OCI-LY7 (cell line): ENCODE data around the gene MDH2. TPM values are rescaled to one million over a fixed set of nuclear protein-coding genes. Genes with fewer than 3 reads are reported as not detected.
"Not testable (repeated sequence)": the region's sequence is repeated elsewhere in the genome, so short reads cannot be mapped to it uniquely, and the experiment has no call there.

ENCODE experiments used
- BruUV-seq: library from RNA; stranded (reverse); fragments of 400-500 nt; replicated peaks from 2 replicates; lab custom pipeline; 2021; lab: Mats Ljungman, UMichigan
- CTCF ChIA-PET: fragments of 300-600 bp; sonication (Branson Sonifier 250); formaldehyde crosslinking; loops from one replicate; lab custom pipeline; 2022; ENCODE audit warnings: antibody characterized with exemption; ENCODE audit not compliant: unreplicated experiment; lab: Charles Lee
- POLR2A ChIA-PET: fragments of 300-600 bp; sonication (Branson Sonifier 250); formaldehyde crosslinking; loops from one replicate; lab custom pipeline; 2022; ENCODE audit warnings: antibody characterized with exemption; lab: Charles Lee
- DNase-seq: peaks from one replicate; pipeline ENCODE4 v3.0.0-alpha.2; 2015; ENCODE audit warnings: low spot score
- H2AFZ ChIP-seq: fragments of 200-600 bp; sonication (generic), shearing (Covaris generic); 2 replicates; pipeline ENCODE4 v1.6.1; 2014; ENCODE audit warnings: mild to moderate bottlenecking, antibody characterized with exemption, low read length, moderate library complexity
- H3K27ac ChIP-seq: fragments of 200-600 bp; sonication (generic); 2 replicates; pipeline ENCODE4 v1.5.1; 2014; ENCODE audit warnings: mixed run types, low read depth, mild to moderate bottlenecking, moderate library complexity, low read length, inconsistent platforms; ENCODE audit not compliant: poor library complexity, severe bottlenecking
- H3K36me3 ChIP-seq: fragments of 200-600 bp; sonication (generic); 2 replicates; pipeline ENCODE4 v1.6.1; 2014; ENCODE audit warnings: mild to moderate bottlenecking, antibody characterized with exemption, low read length, moderate library complexity, mixed read lengths; ENCODE audit not compliant: insufficient read depth
- H3K4me1 ChIP-seq: fragments of 200-600 bp; sonication (generic); 2 replicates; pipeline ENCODE4 v1.5.1; 2014; ENCODE audit warnings: mild to moderate bottlenecking, low read length; ENCODE audit not compliant: insufficient read depth, poor library complexity, severe bottlenecking
- H3K4me2 ChIP-seq: fragments of 200-600 bp; sonication (generic); 2 replicates; pipeline ENCODE4 v1.6.1; 2014; ENCODE audit warnings: mild to moderate bottlenecking, low read length
- H3K4me3 ChIP-seq: fragments of 200-600 bp; sonication (generic); 2 replicates; pipeline ENCODE4 v1.5.1; 2014; ENCODE audit warnings: mild to moderate bottlenecking, low read depth, low read length; ENCODE audit not compliant: poor library complexity, severe bottlenecking
- H3K79me2 ChIP-seq: fragments of 200-600 bp; sonication (generic); 2 replicates; pipeline ENCODE4 v1.6.1; 2016; ENCODE audit warnings: low read depth, mild to moderate bottlenecking, low read length, moderate library complexity, mixed read lengths; ENCODE audit not compliant: insufficient read depth
- H3K9me2 ChIP-seq: fragments of 200-600 bp; sonication (generic); 2 replicates; pipeline ENCODE4 v1.6.1; 2016; ENCODE audit warnings: mild to moderate bottlenecking, low read length, mixed read lengths; ENCODE audit not compliant: insufficient read depth
- H3K9me3 ChIP-seq: fragments of 200-600 bp; sonication (generic); 2 replicates; pipeline ENCODE4 v1.6.1; 2014; ENCODE audit warnings: mild to moderate bottlenecking, mixed run types, low read length, mixed read lengths
- H4K20me1 ChIP-seq: fragments of 200-600 bp; sonication (generic); 2 replicates; pipeline ENCODE4 v1.6.1; 2014; ENCODE audit warnings: mild to moderate bottlenecking, antibody characterized with exemption, low read length, moderate library complexity, mixed read lengths; ENCODE audit not compliant: insufficient read depth
- CTCF ChIP-seq: fragments of 200-600 bp; sonication (generic); conservative IDR thresholded peaks from 2 replicates; pipeline ENCODE4 v1.5.1; 2014; ENCODE audit warnings: mild to moderate bottlenecking, antibody characterized with exemption, low read length, moderate library complexity, mixed read lengths
- EZH2phosphoT487 ChIP-seq: fragments of 200-600 bp; sonication (generic); IDR thresholded peaks from 2 replicates; pipeline ENCODE4 v1.6.1; 2018; ENCODE audit warnings: low read depth, borderline replicate concordance, mild to moderate bottlenecking, mixed run types, antibody characterized with exemption, low read length, moderate library complexity, mixed read lengths
- intact Hi-C: fragments of 100-400 bp; cut with micrococcal nuclease; formaldehyde crosslinking; loops from one replicate; pipeline ENCODE4 v1.10.0; 2022; ENCODE audit not compliant: unreplicated experiment
- total RNA-seq, 2 experiments: library from RNA; depleted of rRNA in 1 of 2; stranded (reverse); fragments of >200 nt in 1 of 2; shearing (Covaris generic) in 1 of 2; gene quantifications; 2 replicates each; pipeline ENCODE4 v1.2.3, GENCODE V29; 2014 to 2022

MDH2 gene
- total RNA-seq, 2 experiments from 2014 or later = 155 to 253 TPM

GRCh38 chr7:76050545-76050944, 2.6 kb downstream of the MDH2 start:
- no TSS peak for BruUV-seq
- CTCF ChIA-PET = no interaction called here
- no peaks in the 10 kb centered on the region for H3K9me3 ChIP-seq
- intact Hi-C loops = no loop called here
- no peak overlapping the region for H3K27ac ChIP-seq
- H3K79me2 ChIP-seq = peaks cover 86% of the 10 kb centered on the region
- TF ChIP-seq EZH2phosphoT487 (no peak), CTCF (no peak)
- no peak overlapping the region for H3K4me3 ChIP-seq
- H4K20me1 ChIP-seq = peaks cover 25% of the 10 kb centered on the region
- H3K36me3 ChIP-seq = peaks cover 58% of the 10 kb centered on the region
- no peak for DNase-seq
- H3K9me2 ChIP-seq = no peaks in the 10 kb centered on the region
- no peak overlapping the region for H3K4me2 ChIP-seq
- H2AFZ ChIP-seq = no peak overlapping the region
- H3K4me1 ChIP-seq = peaks cover 7% of the 10 kb centered on the region
- POLR2A ChIA-PET = no interaction called here

GRCh38 chr7:76051840-76052239, 3.9 kb downstream of the MDH2 start:
- ChIA-PET POLR2A (no interaction called here), CTCF (no interaction called here)
- no peak overlapping the region for H3K4me2 ChIP-seq
- no peak for DNase-seq
- no peak overlapping the region for H2AFZ ChIP-seq
- peaks cover 30% of the 10 kb centered on the region for H4K20me1 ChIP-seq
- no peak overlapping the region for H3K27ac ChIP-seq
- no peak for TF ChIP-seq CTCF
- no peak for TF ChIP-seq EZH2phosphoT487
- peaks cover 7% of the 10 kb centered on the region for H3K4me1 ChIP-seq
- no peaks in the 10 kb centered on the region for H3K9me3 ChIP-seq
- H3K79me2 ChIP-seq = peaks cover 81% of the 10 kb centered on the region
- intact Hi-C loops = no loop called here
- BruUV-seq = no TSS peak
- H3K4me3 ChIP-seq = no peak overlapping the region
- no peaks in the 10 kb centered on the region for H3K9me2 ChIP-seq
- peaks cover 71% of the 10 kb centered on the region for H3K36me3 ChIP-seq

- H4K20me1 ChIP-seq = peaks cover 30% of the 10 kb centered on the region
- H3K79me2 ChIP-seq = peaks cover 73% of the 10 kb centered on the region
- H3K27ac ChIP-seq, CTCF ChIA-PET, H3K4me1 ChIP-seq, BruUV-seq, H3K9me2 ChIP-seq, H3K4me2 ChIP-seq, H3K9me3 ChIP-seq, H3K4me3 ChIP-seq, intact Hi-C loops, H2AFZ ChIP-seq, DNase-seq: not testable (repeated sequence)
- POLR2A ChIA-PET = interaction anchor here (0.6 kb wide), 1 partner anchor 9 kb away, joined by 6 read pairs; no protein-coding TSS in a partner anchor
- H3K36me3 ChIP-seq = peaks cover 79% of the 10 kb centered on the region
These were observed 4.8 kb downstream of the MDH2 start for GRCh38 chr7:76052681-76053080.
